Neural cell (in vitro differentiated cells): ENCODE results near the gene TSPO2. TPM values are rescaled to one million over a fixed set of nuclear protein-coding genes. Genes with fewer than 3 reads are reported as not detected.

ENCODE experiments used
- H2AFZ ChIP-seq: fragments of 200-600, 300-800 bp; sonication (generic), shearing (Covaris generic); 2 replicates; pipeline ENCODE4 v1.6.0; 2014; ENCODE audit warnings: low read depth, mild to moderate bottlenecking, antibody characterized with exemption, low read length, moderate library complexity
- H3F3A ChIP-seq: fragments of 200-600 bp; shearing (Covaris generic); 2 replicates; pipeline ENCODE4 v1.6.1; 2016; ENCODE audit warnings: mild to moderate bottlenecking, moderate library complexity, mixed read lengths, antibody characterized with exemption, low read length; ENCODE audit not compliant: insufficient read depth, poor library complexity, severe bottlenecking
- H3K27ac ChIP-seq: fragments of 200-600, 300-800 bp; sonication (generic), shearing (Covaris generic); 2 replicates; pipeline ENCODE4 v1.5.1; 2014; ENCODE audit warnings: mild to moderate bottlenecking, low read length, moderate library complexity
- H3K27me3 ChIP-seq: fragments of 300-800, 200-600 bp; sonication (generic), shearing (Covaris generic); 2 replicates; pipeline ENCODE4 v1.6.0; 2014; ENCODE audit warnings: mild to moderate bottlenecking, low read depth, low read length, moderate library complexity; ENCODE audit not compliant: insufficient read depth
- H3K36me3 ChIP-seq: fragments of 300-800, 200-600 bp; sonication (generic), shearing (Covaris generic); 2 replicates; pipeline ENCODE4 v1.5.1; 2014; ENCODE audit warnings: mild to moderate bottlenecking, antibody characterized with exemption, low read length, moderate library complexity; ENCODE audit not compliant: insufficient read depth
- H3K4me2 ChIP-seq: fragments of 300-800, 200-600 bp; sonication (generic), shearing (Covaris generic); 2 replicates; pipeline ENCODE4 v1.6.0; 2014; ENCODE audit warnings: mild to moderate bottlenecking, low read length
- H3K4me3 ChIP-seq: fragments of 300-800, 200-600 bp; sonication (generic), shearing (Covaris generic); 2 replicates; pipeline ENCODE4 v1.5.1; 2014; ENCODE audit warnings: mild to moderate bottlenecking, low read length, moderate library complexity
- H3K79me2 ChIP-seq: fragments of 200-600 bp; shearing (Covaris generic); replicated peaks from 2 replicates; pipeline ENCODE4 v1.6.0; 2014; ENCODE audit warnings: mild to moderate bottlenecking, low read length, moderate library complexity; ENCODE audit not compliant: insufficient read depth
- H3K9ac ChIP-seq: fragments of 300-800, 200-600 bp; sonication (generic), shearing (Covaris generic); 2 replicates; pipeline ENCODE4 v1.6.1; 2016; ENCODE audit warnings: mild to moderate bottlenecking, low read length, mixed read lengths
- H3K9me2 ChIP-seq: fragments of 200-600 bp; shearing (Covaris generic); 2 replicates; pipeline ENCODE4 v1.6.1; 2016; ENCODE audit warnings: mild to moderate bottlenecking, low read length, mixed read lengths; ENCODE audit not compliant: insufficient read depth
- H3K9me3 ChIP-seq: fragments of 200-600, 300-800 bp; sonication (generic), shearing (Covaris generic); 2 replicates; pipeline ENCODE4 v1.6.1; 2016; ENCODE audit warnings: mild to moderate bottlenecking, mixed run types, low read length, moderate library complexity, mixed read lengths
- H4K20me1 ChIP-seq: fragments of 200-600 bp; shearing (Covaris generic); 2 replicates; pipeline ENCODE4 v1.6.1; 2016; ENCODE audit warnings: mild to moderate bottlenecking, mixed run types; ENCODE audit not compliant: insufficient read depth
- EP300 ChIP-seq: fragments of 450-650 bp; conservative IDR thresholded peaks from 2 replicates; pipeline ENCODE4 v1.6.1; 2014; ENCODE audit warnings: antibody characterized with exemption, mild to moderate bottlenecking, moderate library complexity; ENCODE audit not compliant: poor library complexity, severe bottlenecking
- EZH2 ChIP-seq: fragments of 200-600, 300-800 bp; shearing (Covaris generic), sonication (generic); IDR thresholded peaks from 2 replicates; pipeline ENCODE4 v1.6.1; 2014; ENCODE audit warnings: antibody characterized with exemption, low read length, borderline replicate concordance, mild to moderate bottlenecking; ENCODE audit not compliant: insufficient read depth, poor library complexity, severe bottlenecking
- MXI1 ChIP-seq: fragments of 450-650 bp; conservative IDR thresholded peaks from 2 replicates; pipeline ENCODE4 v1.6.1; 2014; ENCODE audit warnings: antibody characterized with exemption, mild to moderate bottlenecking; ENCODE audit not compliant: poor library complexity, severe bottlenecking
- POLR2AphosphoS5 ChIP-seq: IDR thresholded peaks from 2 replicates; pipeline ENCODE4 v1.6.1; 2012
- RAD21 ChIP-seq: fragments of 450-650 bp; conservative IDR thresholded peaks from 2 replicates; pipeline ENCODE4 v1.6.1; 2014; ENCODE audit warnings: antibody characterized with exemption, mild to moderate bottlenecking, moderate library complexity
- SMC3 ChIP-seq: fragments of 450-650 bp; conservative IDR thresholded peaks from 2 replicates; pipeline ENCODE4 v1.6.1; 2014; ENCODE audit warnings: antibody characterized with exemption, mild to moderate bottlenecking, moderate library complexity; ENCODE audit not compliant: poor library complexity
- TAF1 ChIP-seq: IDR thresholded peaks from 2 replicates; pipeline ENCODE4 v1.6.1; 2012; ENCODE audit warnings: low read depth
- polyA plus RNA-seq: library from polyadenylated mRNA; depleted of rRNA; stranded (reverse); fragments of >200 nt; gene quantifications from 2 replicates; pipeline ENCODE4 v1.2.3, GENCODE V29; 2014
- TF ChIP-seq, protein P1 (sequence below): fragments of 450-650 bp; IDR thresholded peaks from 2 replicates; pipeline ENCODE4 v1.5.1; 2014; ENCODE audit warnings: antibody characterized with exemption, mild to moderate bottlenecking, moderate library complexity; ENCODE audit not compliant: poor library complexity, severe bottlenecking
- TF ChIP-seq, protein P2 (sequence below): IDR thresholded peaks from 2 replicates; pipeline ENCODE4 v1.6.1; 2012; ENCODE audit warnings: borderline replicate concordance

TSPO2 gene
- polyA plus RNA-seq, 1 donor from 2014 or later = not detected

GRCh38 chr6:41073968-41074691 is 31.9 kb downstream of the TSPO2 start:
- Histone ChIP-seq H3K27me3 (no peaks in the 10 kb centered on the region), H3K9ac (peak overlapping the region; percentile 98), H3K9me2 (no peaks in the 10 kb centered on the region), H3K27ac (peak overlapping the region; percentile 95), H3K79me2 (peaks cover 49% of the 10 kb centered on the region), H3K36me3 (peaks cover 4% of the 10 kb centered on the region), H3F3A (peaks cover 4% of the 10 kb centered on the region), H3K4me3 (peak overlapping the region; percentile 89), H4K20me1 (no peaks in the 10 kb centered on the region), H3K9me3 (no peaks in the 10 kb centered on the region), H2AFZ (peak overlapping the region; percentile 62), H3K4me2 (peak overlapping the region; percentile 92)
- TF ChIP-seq SMC3 (no peak), TAF1 (no peak), POLR2AphosphoS5 (no peak), EP300 (no peak), EZH2 (no peak), RAD21 (no peak), MXI1 (no peak)
- TF ChIP-seq, protein P1, sequence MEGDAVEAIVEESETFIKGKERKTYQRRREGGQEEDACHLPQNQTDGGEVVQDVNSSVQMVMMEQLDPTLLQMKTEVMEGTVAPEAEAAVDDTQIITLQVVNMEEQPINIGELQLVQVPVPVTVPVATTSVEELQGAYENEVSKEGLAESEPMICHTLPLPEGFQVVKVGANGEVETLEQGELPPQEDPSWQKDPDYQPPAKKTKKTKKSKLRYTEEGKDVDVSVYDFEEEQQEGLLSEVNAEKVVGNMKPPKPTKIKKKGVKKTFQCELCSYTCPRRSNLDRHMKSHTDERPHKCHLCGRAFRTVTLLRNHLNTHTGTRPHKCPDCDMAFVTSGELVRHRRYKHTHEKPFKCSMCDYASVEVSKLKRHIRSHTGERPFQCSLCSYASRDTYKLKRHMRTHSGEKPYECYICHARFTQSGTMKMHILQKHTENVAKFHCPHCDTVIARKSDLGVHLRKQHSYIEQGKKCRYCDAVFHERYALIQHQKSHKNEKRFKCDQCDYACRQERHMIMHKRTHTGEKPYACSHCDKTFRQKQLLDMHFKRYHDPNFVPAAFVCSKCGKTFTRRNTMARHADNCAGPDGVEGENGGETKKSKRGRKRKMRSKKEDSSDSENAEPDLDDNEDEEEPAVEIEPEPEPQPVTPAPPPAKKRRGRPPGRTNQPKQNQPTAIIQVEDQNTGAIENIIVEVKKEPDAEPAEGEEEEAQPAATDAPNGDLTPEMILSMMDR = no peak
- TF ChIP-seq, protein P2, sequence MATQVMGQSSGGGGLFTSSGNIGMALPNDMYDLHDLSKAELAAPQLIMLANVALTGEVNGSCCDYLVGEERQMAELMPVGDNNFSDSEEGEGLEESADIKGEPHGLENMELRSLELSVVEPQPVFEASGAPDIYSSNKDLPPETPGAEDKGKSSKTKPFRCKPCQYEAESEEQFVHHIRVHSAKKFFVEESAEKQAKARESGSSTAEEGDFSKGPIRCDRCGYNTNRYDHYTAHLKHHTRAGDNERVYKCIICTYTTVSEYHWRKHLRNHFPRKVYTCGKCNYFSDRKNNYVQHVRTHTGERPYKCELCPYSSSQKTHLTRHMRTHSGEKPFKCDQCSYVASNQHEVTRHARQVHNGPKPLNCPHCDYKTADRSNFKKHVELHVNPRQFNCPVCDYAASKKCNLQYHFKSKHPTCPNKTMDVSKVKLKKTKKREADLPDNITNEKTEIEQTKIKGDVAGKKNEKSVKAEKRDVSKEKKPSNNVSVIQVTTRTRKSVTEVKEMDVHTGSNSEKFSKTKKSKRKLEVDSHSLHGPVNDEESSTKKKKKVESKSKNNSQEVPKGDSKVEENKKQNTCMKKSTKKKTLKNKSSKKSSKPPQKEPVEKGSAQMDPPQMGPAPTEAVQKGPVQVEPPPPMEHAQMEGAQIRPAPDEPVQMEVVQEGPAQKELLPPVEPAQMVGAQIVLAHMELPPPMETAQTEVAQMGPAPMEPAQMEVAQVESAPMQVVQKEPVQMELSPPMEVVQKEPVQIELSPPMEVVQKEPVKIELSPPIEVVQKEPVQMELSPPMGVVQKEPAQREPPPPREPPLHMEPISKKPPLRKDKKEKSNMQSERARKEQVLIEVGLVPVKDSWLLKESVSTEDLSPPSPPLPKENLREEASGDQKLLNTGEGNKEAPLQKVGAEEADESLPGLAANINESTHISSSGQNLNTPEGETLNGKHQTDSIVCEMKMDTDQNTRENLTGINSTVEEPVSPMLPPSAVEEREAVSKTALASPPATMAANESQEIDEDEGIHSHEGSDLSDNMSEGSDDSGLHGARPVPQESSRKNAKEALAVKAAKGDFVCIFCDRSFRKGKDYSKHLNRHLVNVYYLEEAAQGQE = no peak

DNA sequence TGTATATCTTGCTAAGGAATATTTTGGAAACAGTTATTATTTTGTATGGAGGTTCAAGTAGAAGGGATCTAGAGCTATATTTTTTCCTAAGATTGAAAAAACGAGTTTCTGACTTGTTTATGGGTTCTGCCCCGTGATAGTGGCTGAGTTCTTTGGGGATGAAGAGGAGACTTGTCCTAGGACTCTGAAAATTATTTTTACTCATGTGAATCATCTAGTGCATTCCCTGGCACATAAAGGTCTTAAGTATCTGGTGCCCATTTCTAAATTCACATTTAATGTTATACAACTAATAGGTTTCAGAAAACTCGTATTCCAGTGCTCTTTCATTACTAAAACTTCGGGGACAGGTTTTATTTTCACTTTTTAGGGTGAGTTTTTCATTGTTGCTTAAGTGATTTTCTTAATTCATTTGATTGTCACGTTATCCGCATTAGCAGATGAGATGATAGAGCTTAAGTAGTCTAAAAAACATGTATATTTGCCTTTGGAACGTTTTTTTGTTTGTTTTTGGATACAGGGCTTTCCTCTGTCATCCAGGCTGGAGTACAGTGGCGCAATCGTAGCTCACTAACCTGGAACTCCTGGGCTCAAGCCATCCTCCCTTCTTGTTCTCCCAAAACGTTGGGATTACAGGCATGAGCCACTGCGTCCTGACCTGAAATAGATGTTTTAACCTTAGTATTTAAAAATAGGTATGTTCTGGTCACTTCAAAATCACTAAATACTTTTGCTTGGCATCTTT is 32.6 kb downstream of the TSPO2 start:
- H3K9me2 ChIP-seq = no peaks in the 10 kb centered on the region
- peak overlapping the region; percentile 89 for H3K4me3 ChIP-seq
- H3K9ac ChIP-seq = peak overlapping the region; percentile 98
- H3K36me3 ChIP-seq = peaks cover 10% of the 10 kb centered on the region
- TF ChIP-seq, protein P1 = no peak
- TF ChIP-seq EP300 (no peak), POLR2AphosphoS5 (no peak), MXI1 (no peak), RAD21 (no peak), EZH2 (no peak), SMC3 (no peak), TAF1 (no peak)
- TF ChIP-seq, protein P2 = no peak
- H3K27ac ChIP-seq = peak overlapping the region; percentile 95
- H3F3A ChIP-seq = peaks cover 4% of the 10 kb centered on the region
- H3K4me2 ChIP-seq = peak overlapping the region; percentile 92
- peaks cover 49% of the 10 kb centered on the region for H3K79me2 ChIP-seq
- no peaks in the 10 kb centered on the region for H3K9me3 ChIP-seq
- H4K20me1 ChIP-seq = no peaks in the 10 kb centered on the region
- no peak overlapping the region for H2AFZ ChIP-seq
- no peaks in the 10 kb centered on the region for H3K27me3 ChIP-seq
